AG08395 (cell line): ENCODE measurements around the gene CACNA1F.
A peak's percentile ranks its signal among the peaks of the same experiment; 100 is the strongest.
"Not testable (repeated sequence)": the region's sequence is repeated elsewhere in the genome, so short reads cannot be mapped to it uniquely, and the experiment has no call there.

Experiments used
- DNase-seq: peaks from one replicate; pipeline ENCODE4 v3.0.0; 2012; ENCODE audit warnings: mixed read lengths, low spot score

CACNA1F gene

GRCh38 chrX:49176421-49177326, 56.5 kb downstream of the CACNA1F start:
- no peak for DNase-seq

DNA sequence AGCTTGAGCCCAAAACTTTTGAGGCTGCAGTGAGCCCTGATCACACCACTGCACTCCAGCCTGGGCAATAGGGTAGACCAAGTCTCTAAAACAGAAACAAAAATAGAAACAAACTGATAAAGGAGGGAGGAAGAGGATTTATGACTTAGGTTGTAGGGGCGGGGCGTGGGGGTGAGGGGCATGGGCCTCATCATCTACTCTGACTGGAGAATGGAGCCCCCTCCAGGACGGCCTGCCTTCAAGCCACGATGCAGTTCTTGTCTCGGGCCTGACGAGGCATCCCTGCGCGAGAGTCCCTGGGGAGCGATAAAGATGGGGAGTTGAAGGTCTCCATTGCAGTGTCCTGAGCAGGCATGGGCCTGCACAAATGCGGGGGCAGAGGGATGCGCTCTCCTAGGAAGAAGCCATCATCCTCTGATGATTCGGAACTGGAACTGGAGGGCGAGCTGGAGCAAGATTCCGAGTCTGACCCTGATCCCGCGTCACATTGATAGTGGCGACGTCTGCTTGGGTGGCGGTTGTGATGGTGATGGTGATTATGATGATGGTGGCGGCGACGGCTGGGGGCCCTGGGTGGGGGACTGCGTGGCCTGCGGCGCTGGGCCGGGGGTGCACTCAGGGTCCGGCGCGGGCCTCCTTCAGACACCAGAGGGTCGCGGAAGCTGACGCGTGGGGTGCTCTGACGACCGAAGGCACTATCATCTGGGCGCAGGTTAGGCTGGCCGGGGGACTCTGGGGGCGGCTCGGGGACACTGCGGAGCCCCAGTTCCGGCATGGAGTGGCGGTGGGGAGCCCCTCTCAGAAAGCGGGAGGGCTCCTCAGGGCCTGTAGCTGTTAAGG, 57.5 kb downstream of the CACNA1F start:
- no peak for DNase-seq

GRCh38 chrX:49174723-49175122, 58.4 kb downstream of the CACNA1F start:
- DNase-seq = no peak

DNA sequence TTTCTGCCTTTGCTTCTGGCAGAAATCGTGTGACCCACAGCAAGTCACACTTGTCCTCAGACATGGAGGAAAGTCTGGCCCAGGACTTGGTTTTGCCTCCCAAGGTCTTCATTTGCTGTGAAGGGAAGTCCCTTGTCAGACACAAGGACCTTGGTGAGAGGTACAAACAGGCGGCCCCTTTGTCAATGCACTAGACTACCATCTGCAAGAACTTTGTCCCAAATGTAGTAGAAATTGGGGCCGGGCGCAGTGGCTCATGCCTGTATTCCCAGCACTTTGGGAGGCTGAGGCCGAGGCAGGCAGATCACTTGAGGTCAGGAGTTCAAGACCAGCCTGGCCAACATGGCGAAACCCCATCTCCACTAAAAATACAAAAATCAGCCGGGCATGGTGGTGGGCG, 59.6 kb downstream of the CACNA1F start:
- not testable (repeated sequence) for DNase-seq

DNA sequence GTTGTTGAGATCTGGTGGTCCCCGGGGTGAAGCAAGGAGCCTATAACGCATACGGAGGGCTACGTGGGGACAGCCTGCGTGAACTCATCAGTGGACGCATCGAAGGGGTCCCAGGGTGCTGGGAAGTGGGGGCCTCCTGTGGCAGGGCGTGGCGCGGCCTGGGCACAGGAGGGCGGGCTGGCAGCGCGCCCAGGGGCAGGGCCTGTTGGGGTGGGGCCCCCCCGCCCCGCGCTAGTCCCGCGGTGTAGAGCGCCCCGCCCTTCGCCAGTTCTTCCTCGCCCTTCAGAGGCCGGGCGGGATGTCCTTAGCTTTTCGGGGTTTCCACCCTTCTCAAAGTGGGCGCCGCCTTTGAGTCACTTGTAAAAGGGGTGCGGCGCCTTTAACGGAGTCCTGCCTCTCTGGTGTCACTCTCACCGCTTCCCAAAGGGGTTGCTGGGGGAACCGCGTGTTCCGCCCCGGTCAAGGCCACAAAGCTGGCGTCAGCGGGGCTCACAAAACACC, 60.8 kb downstream of the CACNA1F start:
- DNase-seq = peak; percentile 48

DNA sequence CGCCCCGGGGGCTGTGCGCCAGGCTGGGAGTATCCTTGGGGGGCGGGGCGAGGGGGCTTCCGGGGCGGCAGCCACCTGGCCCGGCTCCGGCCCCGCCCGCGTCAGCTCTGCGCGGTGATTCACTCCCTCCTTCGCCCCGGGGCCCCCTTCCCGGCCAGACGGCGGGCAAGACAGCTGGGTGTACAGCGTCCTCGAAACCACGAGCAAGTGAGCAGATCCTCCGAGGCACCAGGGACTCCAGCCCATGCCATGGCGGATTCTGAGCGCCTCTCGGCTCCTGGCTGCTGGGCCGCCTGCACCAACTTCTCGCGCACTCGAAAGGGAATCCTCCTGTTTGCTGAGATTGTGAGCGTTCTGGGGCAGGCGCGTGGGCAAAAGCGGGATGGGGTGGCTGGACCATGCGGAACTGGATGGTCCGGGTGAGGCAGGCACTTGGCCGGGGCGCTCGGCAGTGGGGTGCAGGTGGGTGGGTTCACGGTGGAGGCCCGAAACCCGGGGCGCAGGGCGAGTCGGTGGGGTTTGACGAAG, 61.3 kb downstream of the CACNA1F start, which contains the start of gene PLP2:
PLP2 (plus strand) TSS at position 147 of the 528 bp plus-strand sequence; CDS start at position 250, 103 bp downstream.
- peak; percentile 32 for DNase-seq

GRCh38 chrX:49167740-49168108, 65.4 kb downstream of the CACNA1F start:
- DNase-seq = no peak

- peak; percentile 61 for DNase-seq
Measured at GRCh38 chrX:49166914-49167739, 66.0 kb downstream of the CACNA1F start.

DNA sequence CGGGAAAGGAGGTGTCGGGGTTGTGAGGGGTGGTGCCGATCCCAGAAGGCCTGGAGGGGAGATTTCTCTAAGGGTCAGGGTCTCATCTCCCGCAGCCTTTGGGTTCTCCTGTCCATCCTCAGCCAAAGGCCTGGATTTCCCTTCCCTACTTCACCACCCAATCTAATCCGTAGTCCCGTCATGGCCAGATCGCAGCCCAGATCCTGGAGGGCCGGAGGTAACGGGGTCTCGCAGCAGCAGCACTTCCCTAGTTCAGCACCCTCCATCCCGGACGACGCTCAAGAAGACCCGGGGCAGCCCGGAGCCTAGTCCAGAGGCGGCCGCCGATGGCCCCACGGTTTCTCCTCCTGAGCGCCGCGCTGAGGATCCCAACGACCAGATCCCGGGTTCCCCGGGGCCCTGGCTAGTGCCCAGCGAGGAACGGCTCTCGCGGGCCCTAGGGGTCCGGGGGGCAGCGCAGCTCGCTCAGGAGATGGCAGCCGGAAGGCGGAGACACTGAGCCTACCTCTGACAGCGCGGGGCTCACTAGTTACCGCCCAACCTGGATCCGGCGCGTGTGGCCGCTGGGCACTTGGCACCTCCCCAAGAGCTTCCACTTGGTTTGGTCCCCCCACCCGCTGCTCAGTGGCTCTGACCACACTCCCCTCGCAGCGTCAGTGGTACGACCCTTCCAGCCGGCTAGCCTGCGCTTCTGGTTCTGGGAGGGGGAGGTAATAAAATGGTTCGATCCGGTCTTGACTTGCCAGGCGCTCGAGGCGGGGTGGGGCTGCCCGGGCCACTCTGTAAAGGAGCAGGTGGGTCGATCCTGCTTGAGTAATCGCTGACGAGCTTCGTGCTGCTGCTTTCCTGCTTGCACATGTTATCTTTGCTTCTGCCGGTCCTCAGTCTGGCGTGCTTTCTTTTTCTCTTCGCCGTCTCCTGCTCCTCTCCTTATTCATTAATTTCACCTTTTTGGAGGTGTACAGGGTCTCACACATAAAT, 66.9 kb downstream of the CACNA1F start:
- no peak for DNase-seq

- DNase-seq = no peak
Measured at GRCh38 chrX:49164589-49165360, 68.4 kb downstream of the CACNA1F start.

DNA sequence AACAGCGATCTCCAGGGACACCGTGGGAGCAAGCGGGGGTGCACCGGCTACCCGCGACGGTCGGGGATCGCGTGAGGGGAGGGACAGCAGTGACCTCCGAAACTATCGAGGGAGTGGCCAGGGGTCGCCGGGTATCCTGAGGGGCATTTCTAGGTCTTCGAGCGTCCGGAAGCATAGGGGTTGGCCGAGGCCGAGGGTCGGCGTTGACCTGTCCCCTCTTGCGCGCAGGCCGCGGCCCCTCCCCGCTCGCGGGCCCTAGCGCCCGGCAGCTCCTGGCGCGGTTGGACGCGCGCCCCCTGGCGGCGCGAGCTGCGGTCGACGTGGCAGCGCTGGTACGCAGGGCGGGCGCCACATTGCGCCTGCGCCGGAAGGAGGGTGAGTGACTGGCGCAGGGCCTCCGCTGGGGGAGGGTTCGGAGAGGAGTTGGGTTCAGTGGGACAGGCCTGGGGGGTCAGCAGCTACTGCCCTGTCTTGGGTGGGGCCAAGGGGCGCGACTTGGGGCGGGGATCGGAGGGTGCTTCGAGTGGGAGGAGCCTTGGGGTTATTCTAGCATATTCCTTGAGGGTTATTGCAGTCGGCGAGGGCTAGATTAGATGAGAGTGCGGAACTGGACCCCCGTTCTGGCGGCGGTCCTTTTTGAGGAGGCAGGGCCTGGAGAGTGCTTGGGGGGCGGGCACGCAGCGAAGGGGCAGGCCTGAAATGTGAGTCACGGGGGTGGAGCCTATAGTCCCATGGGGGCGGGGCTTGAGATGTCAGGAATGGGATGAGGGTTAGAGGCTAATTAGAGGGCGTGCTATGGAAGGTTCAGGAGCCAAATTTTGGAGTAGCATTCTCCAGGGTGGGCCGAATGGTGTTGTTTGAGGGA, 69.4 kb downstream of the CACNA1F start:
- DNase-seq = peak; percentile 74

DNA sequence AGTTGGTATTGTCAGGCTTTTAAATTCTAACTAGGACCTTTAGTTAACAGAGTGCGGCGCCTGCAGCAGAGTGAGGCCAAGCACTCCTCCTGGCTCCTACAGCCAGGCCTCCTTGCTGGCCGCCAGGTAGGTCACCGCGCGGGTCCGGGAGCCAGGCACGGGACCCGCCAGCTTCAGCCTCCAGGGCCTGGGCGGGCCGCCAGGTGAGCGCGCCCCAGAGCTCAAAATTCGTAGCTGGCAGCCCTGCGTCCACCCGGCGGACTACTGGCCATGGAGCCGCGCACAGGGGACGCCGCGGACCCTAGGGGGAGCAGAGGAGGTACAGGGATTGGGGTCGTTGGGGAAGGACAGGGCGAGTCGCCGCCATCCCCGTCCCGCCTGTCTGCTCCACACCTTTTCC, 70.5 kb downstream of the CACNA1F start, which contains the start of gene MAGIX:
MAGIX (plus strand) TSS at position 139 of the 400 bp plus-strand sequence; CDS start at position 271, 132 bp downstream.
- DNase-seq = no peak

- DNase-seq = no peak
Measured at GRCh38 chrX:49161632-49162031, 71.5 kb downstream of the CACNA1F start.

DNA sequence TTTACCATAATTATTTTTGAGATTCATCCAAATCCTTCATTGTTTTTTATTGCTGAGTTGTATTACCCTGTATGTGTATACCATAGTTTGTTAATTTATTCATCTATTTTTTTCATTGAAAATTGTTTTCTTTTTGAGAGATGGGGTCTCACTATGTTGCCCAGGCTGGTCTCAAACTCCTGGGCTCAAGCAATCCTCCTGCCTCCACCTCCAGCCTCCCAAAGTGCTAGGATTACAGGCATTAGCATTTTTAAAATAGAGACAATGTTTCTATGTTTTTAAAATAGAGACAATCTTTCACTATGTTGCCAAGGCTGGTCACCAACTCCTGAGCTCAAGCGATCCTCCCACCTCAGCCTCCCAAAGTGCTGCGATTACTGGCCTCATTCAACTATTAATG, 72.2 kb downstream of the CACNA1F start:
- no peak for DNase-seq

- DNase-seq = no peak
Measured at GRCh38 chrX:49157194-49157593, 75.9 kb downstream of the CACNA1F start.

- DNase-seq = peak; percentile 88
Measured at GRCh38 chrX:49155900-49156837, 77.0 kb downstream of the CACNA1F start.

DNA sequence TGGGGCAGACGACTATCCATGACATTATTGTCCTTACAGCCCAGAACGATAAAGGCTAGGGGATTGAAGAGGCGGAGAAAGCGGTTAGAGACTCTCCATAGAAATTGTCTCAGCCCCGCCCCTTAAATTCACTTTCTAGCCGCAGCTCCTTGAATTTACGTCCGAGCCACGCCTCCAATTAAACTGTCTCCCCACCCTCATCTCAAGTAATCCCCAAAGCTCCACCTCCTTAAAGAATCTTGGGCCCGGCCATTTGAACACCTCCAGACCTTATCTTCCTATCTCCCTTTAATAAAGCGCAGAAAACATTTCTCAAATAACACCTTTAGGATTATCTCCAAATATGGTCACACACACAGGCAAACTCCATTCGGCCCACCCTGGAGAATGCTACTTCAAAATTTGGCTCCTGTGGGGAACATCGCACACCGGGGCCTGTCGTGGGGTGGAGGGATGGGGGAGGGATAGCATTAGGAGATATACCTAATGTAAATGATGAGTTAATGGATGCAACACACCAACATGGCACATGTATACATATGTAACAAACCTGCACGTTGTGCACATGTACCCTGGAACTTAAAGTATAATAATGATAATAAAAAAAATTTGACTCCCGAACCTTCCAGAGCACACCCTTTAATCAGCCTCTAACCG, 77.8 kb downstream of the CACNA1F start:
- peak; percentile 46 for DNase-seq
